GM12875 (cell line): ENCODE measurements around the gene SRC.

Experiments
- H3K4me3 ChIP-seq: one replicate; pipeline ENCODE4 v1.5.1; 2011; ENCODE audit warnings: low read depth, low read length, control low read depth
- TF ChIP-seq, protein P1 (sequence below): IDR thresholded peaks from 2 replicates; pipeline ENCODE4 v1.5.1; 2011; ENCODE audit warnings: low read depth, mild to moderate bottlenecking, control low read depth, inconsistent platforms, low read length, moderate library complexity, borderline replicate concordance; ENCODE audit not compliant: insufficient read depth

Gene SRC

DNA sequence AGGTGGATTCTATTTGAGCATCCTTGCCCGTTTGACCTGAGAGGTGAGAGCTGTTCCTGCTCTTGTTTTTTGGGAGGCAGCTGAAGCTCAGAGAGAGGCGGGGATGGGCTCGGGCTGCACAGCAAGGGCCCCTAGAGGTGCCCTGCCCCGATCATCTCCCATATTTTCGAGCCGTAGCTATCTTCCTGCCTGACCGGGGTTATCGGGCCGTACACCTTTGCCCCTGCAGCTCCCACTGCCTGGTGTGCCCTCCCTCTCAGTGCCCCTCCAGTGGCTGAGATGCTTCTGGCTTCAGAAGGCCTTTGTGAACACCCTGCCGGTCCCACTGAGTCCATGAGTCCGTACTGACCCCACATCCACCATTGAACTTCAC is 6.7 kb downstream of the SRC start:
- TF ChIP-seq, protein P1, sequence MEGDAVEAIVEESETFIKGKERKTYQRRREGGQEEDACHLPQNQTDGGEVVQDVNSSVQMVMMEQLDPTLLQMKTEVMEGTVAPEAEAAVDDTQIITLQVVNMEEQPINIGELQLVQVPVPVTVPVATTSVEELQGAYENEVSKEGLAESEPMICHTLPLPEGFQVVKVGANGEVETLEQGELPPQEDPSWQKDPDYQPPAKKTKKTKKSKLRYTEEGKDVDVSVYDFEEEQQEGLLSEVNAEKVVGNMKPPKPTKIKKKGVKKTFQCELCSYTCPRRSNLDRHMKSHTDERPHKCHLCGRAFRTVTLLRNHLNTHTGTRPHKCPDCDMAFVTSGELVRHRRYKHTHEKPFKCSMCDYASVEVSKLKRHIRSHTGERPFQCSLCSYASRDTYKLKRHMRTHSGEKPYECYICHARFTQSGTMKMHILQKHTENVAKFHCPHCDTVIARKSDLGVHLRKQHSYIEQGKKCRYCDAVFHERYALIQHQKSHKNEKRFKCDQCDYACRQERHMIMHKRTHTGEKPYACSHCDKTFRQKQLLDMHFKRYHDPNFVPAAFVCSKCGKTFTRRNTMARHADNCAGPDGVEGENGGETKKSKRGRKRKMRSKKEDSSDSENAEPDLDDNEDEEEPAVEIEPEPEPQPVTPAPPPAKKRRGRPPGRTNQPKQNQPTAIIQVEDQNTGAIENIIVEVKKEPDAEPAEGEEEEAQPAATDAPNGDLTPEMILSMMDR, result no peak
- H3K4me3 ChIP-seq, result no peak overlapping the region

DNA sequence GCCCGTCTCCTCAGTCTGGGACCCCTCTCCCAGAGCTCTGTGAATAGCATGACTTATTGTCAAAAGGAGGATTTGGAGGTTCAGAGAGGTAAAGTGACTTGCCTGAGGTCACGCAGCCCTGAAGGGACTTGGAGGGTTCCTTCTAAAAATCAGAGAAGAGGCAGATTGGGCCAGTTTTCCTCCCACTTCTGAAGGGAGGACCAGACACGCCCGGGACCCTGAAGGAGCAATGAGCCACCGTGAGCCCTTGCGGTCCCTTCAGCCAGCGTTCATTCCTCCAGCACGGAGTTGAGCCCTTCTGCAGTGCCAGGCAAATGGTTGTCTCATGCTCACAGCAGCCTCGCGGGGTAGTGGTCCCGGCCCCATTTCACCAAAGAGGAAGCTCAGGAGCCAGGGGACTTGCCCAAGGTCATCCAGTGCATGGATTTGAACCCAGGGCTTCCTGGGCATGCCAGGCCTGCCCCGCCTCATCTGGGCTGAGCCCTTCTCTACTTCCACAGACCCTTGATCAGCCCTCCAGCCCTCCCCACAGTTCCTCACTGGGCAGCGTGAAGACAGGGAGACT is 7.4 kb downstream of the SRC start:
- H3K4me3 ChIP-seq, result no peak overlapping the region
- TF ChIP-seq, protein P1, result no peak

DNA sequence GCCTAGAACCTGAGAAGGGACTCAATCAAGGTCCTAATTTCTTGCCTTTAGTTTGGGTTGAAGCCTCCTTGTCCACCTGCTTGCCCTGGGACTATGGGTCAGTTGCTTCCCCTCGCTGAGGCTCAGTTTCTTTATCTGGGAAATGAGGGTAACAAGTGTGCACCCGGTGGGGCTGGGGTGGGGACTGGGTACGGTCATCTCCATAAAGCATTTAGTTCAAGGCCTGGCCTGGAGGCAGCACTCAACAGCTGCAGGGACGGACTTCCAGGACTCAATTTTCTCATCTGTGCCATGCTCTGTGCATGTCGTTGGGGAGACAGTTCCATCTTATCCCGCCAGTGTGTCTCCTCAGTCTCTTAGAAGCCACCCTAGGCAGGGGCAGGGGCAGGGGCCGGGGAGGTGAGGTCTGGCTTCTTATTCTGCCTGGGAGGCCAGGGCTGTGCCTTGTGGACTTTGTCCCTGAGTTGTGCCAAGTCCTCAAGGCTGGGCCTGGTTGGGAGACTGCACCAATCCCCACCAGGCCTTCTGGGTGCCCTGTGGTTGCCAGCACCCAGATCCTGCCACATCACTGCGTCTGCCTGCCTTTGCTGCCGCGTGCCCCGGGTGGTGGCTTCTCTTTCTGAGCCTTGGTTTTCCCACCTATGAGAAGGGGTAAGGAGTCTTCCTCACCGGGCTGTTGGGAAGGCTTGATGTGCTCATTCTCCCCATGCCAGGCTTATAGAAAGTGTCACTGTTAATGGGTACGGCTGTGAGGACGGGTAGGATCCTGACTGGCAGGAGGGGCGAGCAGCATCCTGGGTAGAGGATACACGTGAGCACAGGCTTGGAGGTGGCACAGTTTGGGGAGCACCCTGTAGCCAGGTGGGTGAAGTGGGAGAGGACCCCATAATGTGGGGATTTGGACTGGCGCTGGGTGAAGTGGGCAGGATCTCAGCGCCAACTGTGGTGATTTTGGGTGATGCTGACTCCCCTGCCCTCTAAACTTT is 8.6 kb downstream of the SRC start:
- no peak overlapping the region for H3K4me3 ChIP-seq
- TF ChIP-seq, protein P1, result no peak

DNA sequence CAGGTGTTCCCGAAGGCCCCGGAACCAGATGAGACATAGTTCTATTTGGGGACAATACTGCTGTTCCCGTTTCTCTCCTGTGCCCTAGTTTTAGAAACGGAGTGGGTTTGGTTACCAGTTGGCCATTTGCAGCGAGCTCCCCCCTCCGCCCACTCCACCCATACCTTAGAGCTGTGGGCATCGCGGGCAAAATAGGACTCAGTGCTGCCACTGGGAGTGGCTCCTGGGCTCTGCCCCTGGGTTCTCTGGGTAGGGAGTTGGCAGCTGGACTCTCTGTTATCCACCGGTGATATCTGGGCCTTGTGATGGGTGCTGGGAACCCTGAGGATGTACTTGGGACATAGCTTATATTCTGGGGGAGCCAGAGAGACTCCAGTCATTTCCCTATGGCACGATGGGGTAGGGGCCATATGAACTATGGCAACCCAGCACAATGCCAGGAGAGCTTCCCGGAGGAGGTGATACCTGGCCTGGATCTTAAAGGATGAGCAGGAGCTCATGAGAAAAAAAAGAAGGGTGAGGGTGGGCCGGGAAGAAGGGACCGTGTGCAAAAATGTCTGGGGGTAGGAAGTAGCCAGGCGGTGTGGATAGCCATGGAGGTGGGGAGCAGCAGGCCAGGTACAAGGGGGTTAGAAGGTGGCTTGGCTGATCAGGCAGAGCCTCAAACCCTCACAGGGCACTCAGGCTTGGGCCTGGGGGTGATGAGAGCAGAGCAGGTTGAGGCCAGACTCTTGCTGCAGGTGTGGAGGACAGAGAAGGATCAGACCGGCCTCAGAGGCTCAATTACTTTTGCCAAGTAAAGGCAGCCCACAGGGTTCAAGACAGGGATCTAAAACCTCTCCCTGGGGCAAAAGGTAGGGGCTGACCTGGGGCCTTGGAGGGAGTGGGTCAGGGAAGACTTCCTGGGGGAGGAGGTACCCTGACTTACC is 9.6 kb downstream of the SRC start:
- H3K4me3 ChIP-seq, result no peak overlapping the region
- TF ChIP-seq, protein P1, result no peak

DNA sequence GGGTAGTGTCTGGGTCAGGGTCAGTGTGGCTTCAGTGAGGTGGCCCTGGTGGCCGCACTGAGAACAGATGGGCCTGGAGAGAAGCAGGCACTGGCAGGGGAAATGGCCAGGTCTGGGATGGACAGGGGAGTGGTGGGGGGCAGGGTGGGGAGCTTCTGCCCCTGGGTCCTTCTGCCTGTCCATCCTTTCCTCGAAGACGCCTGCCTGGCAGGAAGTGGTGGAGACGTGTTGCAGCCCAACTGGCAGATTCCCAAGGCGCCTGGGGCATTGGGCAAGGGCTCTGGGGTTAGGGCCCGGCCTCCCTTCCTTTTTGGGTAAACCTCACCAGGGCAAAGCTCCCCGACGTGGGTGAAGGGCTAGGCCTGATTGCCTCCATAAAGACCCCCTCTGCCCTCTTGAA is 10.4 kb downstream of the SRC start:
- no peak overlapping the region for H3K4me3 ChIP-seq
- TF ChIP-seq, protein P1, result no peak

DNA sequence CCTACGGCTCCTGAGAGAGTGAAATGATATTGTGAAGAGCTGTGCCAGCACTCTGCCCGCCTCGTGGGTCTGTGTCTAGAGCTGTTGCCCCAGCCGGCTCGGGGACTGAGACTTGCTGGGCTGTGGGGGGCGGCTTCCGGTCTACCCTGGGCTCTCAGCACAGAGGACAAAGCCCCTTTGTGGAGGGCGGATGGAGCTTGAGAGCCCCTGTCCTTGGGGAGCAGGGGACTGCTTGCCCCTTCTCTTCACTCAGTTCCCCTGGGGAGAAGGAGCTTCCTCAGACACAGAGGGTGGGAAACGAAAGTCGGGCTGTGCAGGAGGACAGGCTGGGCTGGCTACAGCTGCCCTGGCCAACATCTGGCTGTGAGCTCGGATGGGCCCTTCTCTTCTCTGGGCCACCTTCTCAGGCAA is 11.0 kb downstream of the SRC start:
- H3K4me3 ChIP-seq, result no peak overlapping the region
- TF ChIP-seq, protein P1, result no peak
